ENCODE data around the gene RAMACL.
"Not testable (repeated sequence)": the region's sequence is repeated elsewhere in the genome, so short reads cannot be mapped to it uniquely, and the experiment has no call there.

The RAMACL gene

DNA sequence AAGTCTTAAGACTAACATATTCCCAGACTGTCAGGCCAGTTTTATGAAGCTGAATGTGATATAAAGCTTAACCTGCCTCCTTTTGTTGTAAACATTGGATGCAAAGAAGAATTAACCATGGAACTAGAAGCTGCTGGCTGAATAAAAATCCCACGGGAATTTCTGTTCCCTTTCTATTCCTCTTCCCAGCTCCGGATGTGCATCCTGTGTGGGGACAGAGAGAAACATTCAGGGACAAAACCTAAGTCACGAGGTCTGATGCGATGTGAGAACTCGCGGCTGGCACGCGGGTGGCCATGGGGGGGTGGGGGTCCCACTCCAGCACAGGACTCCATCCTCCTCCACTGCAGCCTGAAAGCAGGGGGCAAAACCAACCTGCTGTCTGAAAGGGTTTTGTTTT is 32.2 kb downstream of the RAMACL start:
- no peak for DNase-seq (ENCODE audit: low read depth)

DNA sequence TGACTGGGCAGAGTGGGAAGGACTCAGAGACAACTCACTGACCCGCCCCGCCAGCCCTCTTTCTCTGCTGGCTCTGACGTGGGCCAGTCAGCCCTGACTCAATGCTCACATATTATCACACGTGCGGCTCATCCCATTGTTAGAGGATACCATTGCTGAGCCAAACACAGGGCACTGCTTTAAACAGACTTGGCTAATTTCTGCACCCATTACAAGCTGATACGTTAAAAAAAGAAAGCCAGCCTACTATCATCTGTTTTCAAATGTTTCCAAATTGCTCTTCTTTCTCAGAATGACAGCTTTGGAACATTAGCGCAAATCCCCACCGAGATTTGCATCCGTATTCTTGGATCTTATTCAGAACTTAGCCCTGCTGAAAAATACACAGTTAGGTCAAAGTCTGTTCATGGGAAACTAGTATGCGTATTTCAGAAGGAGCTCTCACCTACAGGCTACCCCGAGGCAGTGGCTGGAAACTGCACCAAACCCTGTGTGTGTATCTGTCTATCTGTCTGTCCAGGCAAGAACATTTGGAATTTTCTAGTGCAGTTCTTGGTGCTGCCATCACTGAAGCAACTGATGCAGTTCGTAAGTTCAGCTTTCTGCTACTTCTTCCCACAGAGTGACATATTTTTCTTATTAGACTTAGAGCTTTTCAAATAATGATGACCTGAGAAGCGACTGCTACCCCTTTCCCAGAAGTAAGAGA is 32.8 kb downstream of the RAMACL start:
- DNase-seq (ENCODE audit: low read depth): no peak

- DNase-seq (ENCODE audit: low read depth): no peak
These were observed 33.9 kb downstream of the RAMACL start for GRCh38 chr6:166552600-166552999.

DNA sequence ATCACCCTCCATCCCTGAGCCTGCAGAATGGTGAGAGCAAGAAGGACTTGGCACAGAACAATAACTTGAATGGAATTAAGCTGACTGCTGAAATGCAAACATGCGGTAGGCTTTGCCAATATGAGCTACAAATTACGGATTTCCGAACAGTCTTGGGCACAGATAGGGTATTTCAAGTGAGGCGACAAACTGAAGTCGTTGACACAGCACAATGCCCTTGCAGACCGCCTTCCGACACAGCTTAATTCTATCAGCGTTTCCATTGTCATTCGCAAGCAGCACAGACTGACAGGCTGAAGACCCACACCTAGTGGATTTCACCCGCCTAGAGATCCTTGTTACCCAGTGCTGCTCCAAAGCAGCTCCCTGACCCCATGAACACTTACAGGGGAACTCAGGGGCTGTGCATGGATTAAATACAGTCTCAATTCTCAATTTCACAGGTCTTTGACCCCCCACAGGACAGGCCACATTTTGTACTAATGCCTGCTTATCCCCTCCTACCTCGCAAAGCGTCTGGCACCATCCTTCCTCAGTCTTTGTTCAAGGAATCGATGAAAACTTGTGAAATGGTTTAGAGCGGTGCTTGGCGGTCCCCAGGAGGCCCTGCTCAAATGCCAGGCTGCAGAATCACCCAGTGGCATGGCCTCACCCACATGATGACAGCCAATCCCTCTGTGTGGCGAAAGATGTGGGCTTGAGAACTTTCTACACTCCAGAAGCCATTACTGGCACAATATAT is 34.6 kb downstream of the RAMACL start:
- no peak for DNase-seq (ENCODE audit: low read depth)

DNA sequence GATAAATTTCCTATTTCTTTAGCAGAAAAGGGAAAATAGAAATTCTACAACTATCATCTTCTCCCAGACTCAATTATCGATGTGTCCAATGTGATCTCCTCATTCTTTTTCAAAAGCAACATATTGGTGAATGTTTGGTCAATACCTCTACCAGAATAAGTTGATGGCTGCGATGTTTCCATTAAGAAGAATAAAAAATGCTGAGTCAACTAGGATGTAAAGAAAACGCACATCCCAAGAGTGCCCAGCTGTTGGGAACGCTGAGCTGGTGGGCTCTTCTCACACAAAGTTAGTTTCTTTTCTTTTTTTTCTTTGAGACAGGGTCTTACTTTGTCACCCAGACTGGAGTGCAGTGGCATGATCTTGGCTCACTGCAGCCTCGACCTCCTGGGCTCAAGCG is 39.8 kb downstream of the RAMACL start:
- DNase-seq (ENCODE audit: low read depth): no peak

DNA sequence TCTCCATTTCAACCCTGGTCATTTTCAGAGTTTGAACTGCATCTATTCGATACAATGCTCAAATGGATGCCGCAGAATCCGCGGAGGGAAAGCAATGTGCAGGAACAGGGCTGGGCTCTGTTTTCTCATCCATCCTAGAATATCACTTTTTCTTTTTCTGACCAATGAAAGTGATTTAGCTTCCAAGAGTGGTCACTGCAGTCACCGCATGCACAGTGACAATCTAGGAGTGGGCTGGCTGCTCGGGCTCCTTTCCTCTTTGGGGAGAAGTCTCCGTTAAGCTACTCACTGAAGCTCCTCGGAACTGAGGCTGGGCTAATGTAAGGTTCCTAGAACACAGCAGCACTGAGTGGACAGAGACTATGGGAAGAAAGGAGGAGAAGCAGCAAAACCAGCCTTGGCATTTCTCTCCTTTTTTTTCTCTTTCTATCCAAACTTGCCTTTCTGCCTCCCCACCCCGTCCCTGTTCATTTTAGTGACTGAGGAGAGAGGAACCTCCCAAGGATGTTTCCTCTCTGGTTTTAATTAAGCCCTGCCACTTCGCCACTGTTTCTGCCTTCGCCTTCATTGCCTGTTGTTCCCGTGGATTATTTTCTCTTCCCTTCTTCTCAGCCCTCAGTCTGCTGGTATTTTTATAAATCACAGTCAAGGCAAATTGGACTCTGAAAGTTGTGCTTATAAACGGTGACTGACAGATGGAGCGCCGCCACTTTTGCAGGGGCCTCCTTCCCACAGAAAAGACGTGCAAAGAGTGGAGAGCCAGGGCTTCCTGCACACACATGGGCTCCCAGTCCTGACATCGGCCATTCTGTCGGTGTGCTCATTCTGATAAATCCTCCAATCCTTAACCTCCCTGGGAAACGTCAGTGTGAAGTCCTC is 41.1 kb downstream of the RAMACL start:
- no peak for DNase-seq (ENCODE audit: low read depth)

GRCh38 chr6:166544296-166544605 is 42.2 kb downstream of the RAMACL start:
- no peak for DNase-seq (ENCODE audit: low read depth)

DNA sequence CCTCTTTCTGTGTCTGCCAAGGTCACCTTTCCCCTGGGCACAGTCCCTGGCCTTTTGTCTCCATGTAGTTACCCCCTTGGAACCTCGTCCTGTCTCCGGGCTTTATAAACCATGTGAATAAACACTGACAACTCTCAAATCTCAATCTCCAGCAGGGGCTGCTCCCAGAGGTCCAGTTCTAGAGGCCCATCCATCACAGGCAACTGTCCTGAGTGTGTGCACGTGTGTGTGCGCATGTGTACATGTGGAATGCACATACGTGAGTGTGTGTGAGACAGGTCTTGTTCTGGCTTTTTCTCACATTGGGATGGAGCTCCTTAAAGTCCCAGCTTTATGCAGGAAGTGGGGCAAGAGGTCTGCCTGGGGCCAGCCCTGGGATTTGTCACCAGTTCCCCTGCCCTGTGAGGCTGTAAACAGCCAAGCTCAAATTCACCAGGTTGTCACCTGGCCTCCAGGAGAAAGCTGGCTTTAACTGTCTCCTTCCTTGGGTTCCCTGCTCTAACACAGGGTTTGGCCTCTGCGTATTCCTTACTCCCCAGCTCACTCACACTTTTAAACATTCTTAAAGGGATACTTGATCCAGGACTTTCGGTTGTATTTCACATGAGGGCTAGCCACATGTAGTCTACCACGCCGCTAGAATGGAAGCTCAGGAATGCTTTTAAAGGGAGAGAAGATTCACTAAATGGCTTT is 42.7 kb downstream of the RAMACL start:
- DNase-seq (ENCODE audit: low read depth): no peak

- DNase-seq (ENCODE audit: low read depth): no peak
These were observed 43.9 kb downstream of the RAMACL start for GRCh38 chr6:166542580-166542912.

DNA sequence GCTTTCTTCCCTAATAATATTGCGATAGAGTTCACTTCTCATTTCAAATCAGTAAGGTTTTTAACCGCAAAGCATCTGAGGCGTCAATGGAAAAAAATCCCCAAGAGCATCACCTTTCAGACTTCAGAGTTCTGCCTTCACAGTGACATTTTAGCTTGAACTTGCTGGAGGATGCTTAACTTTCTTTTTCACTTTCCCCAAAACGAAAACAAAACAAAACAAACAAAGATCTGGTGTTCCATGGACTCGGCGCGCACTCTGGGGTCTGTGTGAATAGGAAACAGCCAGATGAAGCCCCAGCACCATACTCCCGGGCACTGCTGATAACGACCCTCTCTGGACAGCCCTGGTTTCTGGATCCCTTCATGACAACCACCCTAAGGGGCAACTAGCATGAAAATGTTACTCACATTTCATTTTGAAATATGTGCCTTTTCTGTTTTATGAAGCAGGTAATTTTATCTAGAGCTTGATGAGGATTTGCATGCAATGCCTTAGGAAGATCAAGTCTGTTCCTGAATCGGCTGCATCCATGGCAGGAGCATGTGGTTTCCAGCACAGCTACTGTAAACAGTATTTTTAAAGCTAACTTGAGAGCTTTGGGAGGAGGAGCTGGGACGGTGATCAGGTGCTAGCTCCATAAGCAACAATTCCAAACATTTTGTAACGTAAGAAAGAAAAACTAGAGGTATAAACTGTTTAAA is 44.5 kb downstream of the RAMACL start:
- DNase-seq (ENCODE audit: low read depth): no peak

DNA sequence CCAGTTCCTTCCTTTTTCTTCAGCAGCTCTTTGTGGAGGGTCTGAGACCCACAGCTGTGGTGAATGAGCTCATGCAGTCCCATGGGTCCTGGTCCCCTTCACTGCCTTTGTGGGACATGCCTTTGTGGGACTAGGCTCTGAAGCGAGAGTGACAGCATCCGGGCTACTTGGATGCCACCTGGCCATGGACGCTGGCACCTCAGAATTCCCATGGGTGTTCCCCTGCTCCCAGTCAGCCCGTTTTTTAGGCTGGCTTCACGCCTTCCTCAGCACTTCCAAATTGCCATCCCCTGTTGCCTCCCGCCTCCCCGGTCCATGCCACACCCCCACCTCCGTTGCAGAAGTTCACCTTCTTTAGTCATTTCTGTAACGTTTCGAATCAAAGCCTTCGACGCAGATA is 45.1 kb downstream of the RAMACL start:
- DNase-seq (ENCODE audit: low read depth): no peak

- DNase-seq (ENCODE audit: low read depth): peak; percentile 20
These were observed 45.7 kb downstream of the RAMACL start for GRCh38 chr6:166540631-166541331.

DNA sequence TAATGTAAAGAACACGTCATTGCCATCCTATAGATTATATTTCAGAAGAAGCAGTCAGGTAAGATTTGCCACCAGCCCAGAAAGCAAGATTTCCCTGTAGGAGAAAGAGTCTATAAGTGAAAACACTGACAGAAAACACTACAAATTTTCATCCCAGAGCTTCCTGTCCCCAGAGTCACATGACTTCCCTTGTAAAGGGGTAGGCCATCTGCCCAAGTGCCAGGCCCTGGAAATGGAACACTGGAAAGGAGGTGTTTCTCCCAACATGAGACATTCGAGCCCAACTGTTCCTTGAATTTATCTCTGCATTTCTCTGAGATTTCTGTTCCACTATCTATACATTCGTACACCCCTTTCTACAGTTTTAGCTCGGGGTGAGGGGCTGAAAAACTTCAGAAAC is 46.9 kb downstream of the RAMACL start:
- no peak for DNase-seq (ENCODE audit: low read depth)

GRCh38 chr6:166539011-166539385 is 47.5 kb downstream of the RAMACL start:
- DNase-seq (ENCODE audit: low read depth): not testable (repeated sequence)

- no peak for DNase-seq (ENCODE audit: low read depth)
These were observed 48.0 kb downstream of the RAMACL start for GRCh38 chr6:166538297-166539010.

GRCh38 chr6:166534658-166535406 is 51.6 kb downstream of the RAMACL start:
- DNase-seq (ENCODE audit: low read depth): no peak

DNA sequence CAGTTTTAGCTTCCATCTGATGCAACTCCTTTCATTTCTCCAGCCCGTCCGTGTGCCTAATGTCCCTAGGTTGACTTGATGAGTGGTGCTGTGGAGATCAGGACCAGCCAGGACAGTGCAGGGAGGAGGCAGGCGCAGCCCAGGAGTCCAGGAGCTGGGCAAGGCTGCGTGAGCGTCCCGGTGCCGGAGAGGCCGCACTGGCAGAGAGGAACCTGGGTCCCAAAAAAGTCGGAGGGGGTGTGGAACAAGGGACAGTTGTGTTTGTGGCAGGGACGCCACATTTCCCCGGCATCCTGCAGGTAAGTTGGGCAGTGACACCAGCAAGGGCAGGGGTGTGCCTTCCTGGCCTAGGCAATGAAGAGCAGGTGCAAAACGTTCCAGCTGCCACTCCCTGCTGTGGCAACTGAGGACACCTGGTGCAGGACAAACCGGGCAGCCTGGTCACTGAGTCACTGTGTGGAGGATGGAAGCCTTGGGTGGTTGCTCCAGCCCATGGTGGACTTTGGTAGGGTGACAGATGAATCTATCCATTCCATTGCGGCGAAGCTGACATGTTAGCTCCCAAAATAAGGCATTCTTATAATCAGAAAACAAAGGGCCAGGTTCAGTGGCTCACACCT is 53.2 kb downstream of the RAMACL start:
- no peak for DNase-seq (ENCODE audit: low read depth)

Measured in stimulated activated CD8-positive, alpha-beta memory T cell treated with anti-CD3 and anti-CD28 coated beads, Interleukin-12 subunit alpha, Interleukin-12 subunit beta, amount 100 ng/mL, for 1 hour (primary cell).